KMS-11 (cell line): ENCODE results near the gene ADAP1.

ENCODE experiments used
- H2AFZ ChIP-seq: fragments of 200-600 bp; sonication (generic); 2 replicates; pipeline ENCODE4 v1.6.1; 2016; ENCODE audit warnings: antibody characterized with exemption, mixed run types, low read depth
- H3K27ac ChIP-seq: fragments of 200-600 bp; sonication (generic); 2 replicates; pipeline ENCODE4 v1.6.1; 2016; ENCODE audit warnings: mild to moderate bottlenecking, mixed run types
- H3K27me3 ChIP-seq: fragments of 200-600 bp; sonication (generic); 2 replicates; pipeline ENCODE4 v1.6.1; 2017; ENCODE audit warnings: mild to moderate bottlenecking, low read depth, mixed run types, moderate library complexity; ENCODE audit not compliant: insufficient read depth
- H3K36me3 ChIP-seq: fragments of 200-600 bp; sonication (generic); 2 replicates; pipeline ENCODE4 v1.6.1; 2017; ENCODE audit warnings: mild to moderate bottlenecking, mixed run types; ENCODE audit not compliant: insufficient read depth
- H3K4me1 ChIP-seq: fragments of 200-600 bp; sonication (generic); 2 replicates; pipeline ENCODE4 v1.6.1; 2016; ENCODE audit warnings: mild to moderate bottlenecking, low read depth, mixed run types; ENCODE audit not compliant: poor library complexity, severe bottlenecking
- H3K4me2 ChIP-seq: fragments of 200-600 bp; sonication (generic); 2 replicates; pipeline ENCODE4 v1.7.0; 2016; ENCODE audit warnings: mild to moderate bottlenecking, mixed run types
- H3K4me3 ChIP-seq: fragments of 200-600 bp; sonication (generic); IDR thresholded peaks from 2 replicates; pipeline ENCODE4 v1.6.1; 2017; ENCODE audit warnings: low read depth, low read length, mixed read lengths; ENCODE audit not compliant: insufficient read depth
- H3K79me2 ChIP-seq: fragments of 200-600 bp; sonication (generic); 2 replicates; pipeline ENCODE4 v1.6.1; 2016; ENCODE audit warnings: low read depth, mixed run types; ENCODE audit not compliant: insufficient read depth
- H3K9ac ChIP-seq: fragments of 200-600 bp; sonication (generic); 2 replicates; pipeline ENCODE4 v1.6.1; 2016; ENCODE audit warnings: mild to moderate bottlenecking, mixed run types
- H4K20me1 ChIP-seq: fragments of 200-600 bp; sonication (generic); 2 replicates; pipeline ENCODE4 v1.6.1; 2016; ENCODE audit warnings: mild to moderate bottlenecking, mixed run types; ENCODE audit not compliant: insufficient read depth
- TF ChIP-seq, protein P1 (sequence below): fragments of 200-600 bp; sonication (generic); conservative IDR thresholded peaks from 2 replicates; pipeline ENCODE4 v1.6.1; 2017; ENCODE audit warnings: low read depth, mild to moderate bottlenecking, antibody characterized with exemption, low read length, moderate library complexity, mixed read lengths

ADAP1 gene

DNA sequence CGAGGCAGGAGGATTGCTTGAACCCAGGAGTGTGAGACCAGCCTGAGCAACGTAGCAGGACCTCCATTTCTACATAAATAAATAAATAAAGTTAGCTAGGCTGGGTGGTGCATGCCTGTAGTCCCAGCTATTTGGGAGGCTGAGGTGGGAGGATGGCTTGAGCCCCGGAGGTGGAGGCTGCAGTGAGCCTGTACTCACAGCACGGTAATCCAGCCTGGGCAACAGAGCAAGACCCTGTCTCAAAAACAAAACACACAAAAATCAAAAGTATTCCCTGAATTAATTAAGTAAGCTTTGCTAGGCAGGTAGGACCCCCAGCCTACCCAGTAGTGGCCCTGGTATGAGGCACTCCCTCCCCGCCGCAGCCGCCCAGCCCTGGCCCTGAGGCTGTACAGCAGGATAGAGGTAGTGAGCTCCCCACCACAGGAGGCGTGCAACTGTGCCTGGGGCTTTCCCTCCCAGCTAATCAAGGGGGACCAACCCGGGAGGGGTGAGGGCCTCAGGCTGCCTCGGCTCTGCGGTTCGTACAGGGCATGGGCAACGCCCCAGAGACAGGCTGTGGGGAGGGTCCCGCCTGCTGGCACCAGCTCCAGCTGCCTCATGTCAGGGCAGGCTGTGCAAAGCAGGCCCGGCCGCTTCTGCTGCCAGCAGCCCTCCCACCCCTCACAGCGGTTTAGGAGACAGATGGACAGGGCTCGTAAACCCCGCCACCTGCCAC, 27.5 kb upstream of the ADAP1 start:
- TF ChIP-seq, protein P1, sequence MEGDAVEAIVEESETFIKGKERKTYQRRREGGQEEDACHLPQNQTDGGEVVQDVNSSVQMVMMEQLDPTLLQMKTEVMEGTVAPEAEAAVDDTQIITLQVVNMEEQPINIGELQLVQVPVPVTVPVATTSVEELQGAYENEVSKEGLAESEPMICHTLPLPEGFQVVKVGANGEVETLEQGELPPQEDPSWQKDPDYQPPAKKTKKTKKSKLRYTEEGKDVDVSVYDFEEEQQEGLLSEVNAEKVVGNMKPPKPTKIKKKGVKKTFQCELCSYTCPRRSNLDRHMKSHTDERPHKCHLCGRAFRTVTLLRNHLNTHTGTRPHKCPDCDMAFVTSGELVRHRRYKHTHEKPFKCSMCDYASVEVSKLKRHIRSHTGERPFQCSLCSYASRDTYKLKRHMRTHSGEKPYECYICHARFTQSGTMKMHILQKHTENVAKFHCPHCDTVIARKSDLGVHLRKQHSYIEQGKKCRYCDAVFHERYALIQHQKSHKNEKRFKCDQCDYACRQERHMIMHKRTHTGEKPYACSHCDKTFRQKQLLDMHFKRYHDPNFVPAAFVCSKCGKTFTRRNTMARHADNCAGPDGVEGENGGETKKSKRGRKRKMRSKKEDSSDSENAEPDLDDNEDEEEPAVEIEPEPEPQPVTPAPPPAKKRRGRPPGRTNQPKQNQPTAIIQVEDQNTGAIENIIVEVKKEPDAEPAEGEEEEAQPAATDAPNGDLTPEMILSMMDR, result no peak
- H3K27me3 ChIP-seq, result peaks cover 41% of the 10 kb centered on the region
- H4K20me1 ChIP-seq, result no peaks in the 10 kb centered on the region
- no peak overlapping the region for H3K4me2 ChIP-seq
- no peak overlapping the region for H2AFZ ChIP-seq
- H3K4me3 ChIP-seq, result no peak overlapping the region
- H3K4me1 ChIP-seq, result no peaks in the 10 kb centered on the region
- H3K36me3 ChIP-seq, result no peaks in the 10 kb centered on the region
- no peaks in the 10 kb centered on the region for H3K79me2 ChIP-seq
- no peak overlapping the region for H3K9ac ChIP-seq
- no peak overlapping the region for H3K27ac ChIP-seq

- H3K36me3 ChIP-seq, result no peaks in the 10 kb centered on the region
- no peak overlapping the region for H3K4me3 ChIP-seq
- H2AFZ ChIP-seq, result no peak overlapping the region
- H3K4me2 ChIP-seq, result no peak overlapping the region
- peaks cover 2% of the 10 kb centered on the region; the same call in 1 of the 2 replicates for H3K79me2 ChIP-seq
- no peak overlapping the region for H3K27ac ChIP-seq
- H3K4me1 ChIP-seq, result peaks cover 4% of the 10 kb centered on the region
- no peak overlapping the region for H3K9ac ChIP-seq
- TF ChIP-seq, protein P1, result no peak
- no peaks in the 10 kb centered on the region for H4K20me1 ChIP-seq
- peaks cover 22% of the 10 kb centered on the region for H3K27me3 ChIP-seq
Measured at GRCh38 chr7:979886-980571, 25.5 kb upstream of the ADAP1 start.

GRCh38 chr7:979151-979550, 24.7 kb upstream of the ADAP1 start:
- Histone ChIP-seq H3K36me3 (no peaks in the 10 kb centered on the region), H3K4me1 (peaks cover 4% of the 10 kb centered on the region), H3K4me2 (no peak overlapping the region), H3K4me3 (no peak overlapping the region), H3K27ac (no peak overlapping the region), H2AFZ (no peak overlapping the region), H3K27me3 (peaks cover 16% of the 10 kb centered on the region; the same call in 1 of the 2 replicates), H3K9ac (no peak overlapping the region), H4K20me1 (no peaks in the 10 kb centered on the region), H3K79me2 (peaks cover 11% of the 10 kb centered on the region)
- TF ChIP-seq, protein P1, result no peak

DNA sequence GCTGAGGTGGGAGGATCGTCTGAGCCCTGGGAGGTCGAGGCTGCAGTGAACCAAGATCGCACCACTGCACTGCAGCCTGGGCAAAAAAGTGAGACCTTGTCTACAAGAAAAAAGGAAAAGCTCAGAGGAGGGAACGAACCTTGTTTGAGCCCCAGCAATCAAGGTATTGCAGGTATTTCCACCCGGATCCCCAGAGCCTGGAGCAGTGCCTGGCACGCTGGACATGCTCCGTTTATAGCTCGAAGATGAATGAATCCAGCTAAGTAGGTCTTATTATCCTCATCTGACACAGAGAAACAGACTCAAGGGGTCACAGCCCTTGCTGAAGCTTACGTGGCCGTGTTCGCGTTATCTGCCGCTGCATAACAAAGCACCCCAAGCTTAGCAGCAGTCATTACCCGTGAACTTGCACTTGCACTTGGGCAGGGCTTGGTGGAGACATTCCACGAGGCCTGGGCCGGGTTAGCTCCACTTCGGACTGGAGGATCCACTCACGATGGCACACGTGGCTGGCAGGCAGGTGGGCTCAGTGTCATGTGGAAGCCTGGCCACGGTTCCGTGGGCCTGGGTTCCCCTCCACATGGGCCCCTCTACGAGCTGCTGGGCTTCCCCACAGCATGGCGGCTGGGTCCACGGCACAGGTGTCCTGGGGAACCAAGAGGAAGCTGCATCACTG, 24.1 kb upstream of the ADAP1 start:
- H3K27ac ChIP-seq, result no peak overlapping the region
- H4K20me1 ChIP-seq, result 0 out of 2 replicates have a peak, but pooled peaks cover under 1% of the 10 kb centered on the region
- peaks cover 17% of the 10 kb centered on the region for H3K79me2 ChIP-seq
- H3K27me3 ChIP-seq, result peaks cover 11% of the 10 kb centered on the region; the same call in 1 of the 2 replicates
- no peaks in the 10 kb centered on the region for H3K36me3 ChIP-seq
- no peak overlapping the region for H3K4me2 ChIP-seq
- H3K9ac ChIP-seq, result no peak overlapping the region
- TF ChIP-seq, protein P1, result no peak
- no peak overlapping the region for H3K4me3 ChIP-seq
- peaks cover 10% of the 10 kb centered on the region for H3K4me1 ChIP-seq
- H2AFZ ChIP-seq, result no peak overlapping the region
